Breast epithelium (tissue), 4 donors: ENCODE measurements around the gene TATDN2. TPM values are rescaled to one million over a fixed set of nuclear protein-coding genes. Genes with fewer than 3 reads are reported as not detected.

Experiments
- DNase-seq, 2 donors: peaks; one replicate each; pipeline ENCODE4 v3.0.0-alpha.2; 2019; ENCODE audit warnings: low spot score in 2 of 2
- H3K27ac ChIP-seq, 2 donors: fragments of 200-600 bp; sonication (generic) in 1 of 2; one replicate each; pipeline ENCODE4 v1.5.1; 2016 to 2019; ENCODE audit warnings: mild to moderate bottlenecking in 1 of 2
- H3K27me3 ChIP-seq, 2 donors: fragments of 200-600 bp; sonication (generic) in 1 of 2; one replicate each; pipeline versions ENCODE4 v1.5.1 to v1.6.0; 2017 to 2019; ENCODE audit warnings: control low read depth in 1 of 2, mild to moderate bottlenecking in 1 of 2
- H3K36me3 ChIP-seq: fragments of 200-600 bp; one replicate; pipeline ENCODE4 v1.5.1; 2019
- H3K4me1 ChIP-seq, 2 donors: fragments of 200-600 bp; sonication (generic); one replicate each; pipeline ENCODE4 v1.5.1; 2016 to 2019; ENCODE audit warnings: control low read depth in 1 of 2
- H3K4me3 ChIP-seq, 3 donors: fragments of 200-600 bp; sonication (generic); 1 replicate in 2 of 3; 2 replicates in 1 of 3; pipeline ENCODE4 v1.5.1; 2016 to 2019; ENCODE audit warnings: mild to moderate bottlenecking in 3 of 3, moderate library complexity in 2 of 3
- H3K9me3 ChIP-seq, 2 donors: fragments of 200-600 bp; sonication (generic) in 1 of 2; one replicate each; pipeline ENCODE4 v1.5.1; 2016 to 2019; ENCODE audit warnings: control low read depth in 1 of 2
- CTCF ChIP-seq, 3 donors: fragments of 450-650 bp; IDR thresholded peaks; one replicate each; pipeline ENCODE4 v1.5.1; 2016 to 2017; ENCODE audit warnings: antibody characterized with exemption in 3 of 3, mild to moderate bottlenecking in 3 of 3, moderate library complexity in 3 of 3
- POLR2A ChIP-seq: fragments of 450-650 bp; IDR thresholded peaks from one replicate; pipeline ENCODE4 v1.6.1; 2016; ENCODE audit warnings: antibody characterized with exemption, mild to moderate bottlenecking, moderate library complexity
- POLR2AphosphoS5 ChIP-seq, 3 donors: sonication (generic); formaldehyde crosslinking; IDR thresholded peaks; one replicate each; pipeline ENCODE4 v1.6.1; 2017; ENCODE audit warnings: antibody characterized with exemption in 3 of 3
- intact Hi-C: fragments of 100-400 bp; cut with DNase I; formaldehyde crosslinking; loops from one replicate; pipeline ENCODE4 v1.15.1; 2023; ENCODE audit warnings: low total_unique reads
- total RNA-seq, 3 donors: library from RNA; depleted of rRNA; stranded (reverse); fragments of >200 nt; gene quantifications; one replicate each; pipeline ENCODE4 v1.1.0, GENCODE V29; 2016

TATDN2 gene
- total RNA-seq, 3 donors from 2014 or later = 14.6 to 19.3 (median 18.7) TPM

- H3K36me3 ChIP-seq = peaks cover 22% of the 10 kb centered on the region
- TF ChIP-seq CTCF (IDR thresholded peaks at IDR 0.05) (no peak), POLR2A (no peak), POLR2AphosphoS5 (IDR thresholded peaks at IDR 0.05) (no peak)
- intact Hi-C loops = no loop called here
- no peaks in the 10 kb centered on the region for H3K4me1 ChIP-seq
- H3K9me3 ChIP-seq = no peaks in the 10 kb centered on the region
- H3K27me3 ChIP-seq = no peaks in the 10 kb centered on the region
- H3K4me3 ChIP-seq = no peak overlapping the region
- no peak overlapping the region for H3K27ac ChIP-seq
- DNase-seq = no peak
Observed at GRCh38 chr3:10309736-10310135, 61.5 kb downstream of the TATDN2 start.

- no peak overlapping the region for H3K27ac ChIP-seq
- H3K9me3 ChIP-seq = no peaks in the 10 kb centered on the region
- no peak for DNase-seq
- TF ChIP-seq POLR2A = no peak
- TF ChIP-seq POLR2AphosphoS5 (IDR thresholded peaks at IDR 0.05) = no peak
- TF ChIP-seq CTCF (IDR thresholded peaks at IDR 0.05) = no peak
- H3K36me3 ChIP-seq = peaks cover 25% of the 10 kb centered on the region
- no peaks in the 10 kb centered on the region for H3K4me1 ChIP-seq
- no peak overlapping the region for H3K4me3 ChIP-seq
- H3K27me3 ChIP-seq = no peaks in the 10 kb centered on the region
- intact Hi-C loops = no loop called here
Observed at GRCh38 chr3:10310578-10310977, 62.3 kb downstream of the TATDN2 start.

GRCh38 chr3:10311710-10312109, 63.5 kb downstream of the TATDN2 start:
- Histone ChIP-seq H3K27ac (no peak overlapping the region), H3K27me3 (no peaks in the 10 kb centered on the region), H3K36me3 (peaks cover 25% of the 10 kb centered on the region), H3K9me3 (no peaks in the 10 kb centered on the region), H3K4me3 (no peak overlapping the region), H3K4me1 (no peaks in the 10 kb centered on the region)
- no peak for DNase-seq
- no peak for TF ChIP-seq CTCF (IDR thresholded peaks at IDR 0.05)
- no peak for TF ChIP-seq POLR2A
- no peak for TF ChIP-seq POLR2AphosphoS5 (IDR thresholded peaks at IDR 0.05)
- intact Hi-C loops = no loop called here

- H3K36me3 ChIP-seq = peaks cover 25% of the 10 kb centered on the region
- TF ChIP-seq POLR2AphosphoS5 (IDR thresholded peaks at IDR 0.05) (no peak), CTCF (IDR thresholded peaks at IDR 0.05) (no peak)
- no peak overlapping the region for H3K27ac ChIP-seq
- no peaks in the 10 kb centered on the region for H3K9me3 ChIP-seq
- no peak for DNase-seq
- intact Hi-C loops = no loop called here
- no peaks in the 10 kb centered on the region for H3K4me1 ChIP-seq
- no peaks in the 10 kb centered on the region for H3K27me3 ChIP-seq
- no peak overlapping the region for H3K4me3 ChIP-seq
Observed at GRCh38 chr3:10312391-10312790, 64.1 kb downstream of the TATDN2 start.

- DNase-seq = no peak
- H3K9me3 ChIP-seq = no peaks in the 10 kb centered on the region
- H3K27ac ChIP-seq = no peak overlapping the region
- H3K4me1 ChIP-seq = no peaks in the 10 kb centered on the region
- intact Hi-C loops = no loop called here
- TF ChIP-seq POLR2AphosphoS5 (IDR thresholded peaks at IDR 0.05) = no peak
- TF ChIP-seq CTCF (IDR thresholded peaks at IDR 0.05) = no peak
- TF ChIP-seq POLR2A = no peak
- no peak overlapping the region for H3K4me3 ChIP-seq
- H3K36me3 ChIP-seq = peaks cover 25% of the 10 kb centered on the region
- H3K27me3 ChIP-seq = no peaks in the 10 kb centered on the region
Observed at GRCh38 chr3:10312861-10313260, 64.6 kb downstream of the TATDN2 start.
